HG03439 (cell line): ENCODE measurements around the gene BCL2L11.
A peak's percentile ranks its signal among the peaks of the same experiment; 100 is the strongest.

Experiments used
- ATAC-seq: cut with Tn5 transposase; IDR thresholded peaks from one replicate; pipeline ENCODE4 v1.9.1; 2021; ENCODE audit warnings: mild to moderate bottlenecking, moderate library complexity; ENCODE audit not compliant: unreplicated experiment

BCL2L11 gene

GRCh38 chr2:111117598-111118480, 2.9 kb upstream of the BCL2L11 start:
- no peak for ATAC-seq

GRCh38 chr2:111118481-111118980, 2.2 kb upstream of the BCL2L11 start:
- ATAC-seq, result no peak

GRCh38 chr2:111118981-111119821, 1.5 kb upstream of the BCL2L11 start:
- ATAC-seq, result no peak

DNA sequence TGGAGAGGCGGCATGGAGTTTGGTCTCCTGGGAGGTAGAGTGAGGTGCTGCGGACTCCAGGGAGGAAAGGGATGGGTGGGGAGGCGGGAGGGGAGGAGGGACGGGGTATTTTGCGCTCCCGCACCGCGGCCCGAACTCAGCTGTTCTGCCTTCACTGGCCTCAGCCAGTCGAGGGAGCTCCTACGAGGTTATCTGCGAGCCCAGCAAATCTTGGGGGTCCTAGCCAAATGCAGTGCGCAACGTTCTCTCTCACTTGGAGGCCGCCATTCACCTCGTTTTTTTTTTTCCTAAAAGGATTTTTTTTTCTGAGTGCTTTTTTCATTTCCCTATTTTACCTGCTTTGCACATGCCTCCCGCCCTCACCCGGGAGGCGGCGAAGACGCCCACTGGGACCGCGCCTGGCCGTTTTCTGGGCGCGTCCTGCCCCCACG, 877 bp upstream of the BCL2L11 start:
- peak; percentile 0 for ATAC-seq

GRCh38 chr2:111121028-111121827, 514 bp downstream of the BCL2L11 start:
- peak; percentile 4 for ATAC-seq

DNA sequence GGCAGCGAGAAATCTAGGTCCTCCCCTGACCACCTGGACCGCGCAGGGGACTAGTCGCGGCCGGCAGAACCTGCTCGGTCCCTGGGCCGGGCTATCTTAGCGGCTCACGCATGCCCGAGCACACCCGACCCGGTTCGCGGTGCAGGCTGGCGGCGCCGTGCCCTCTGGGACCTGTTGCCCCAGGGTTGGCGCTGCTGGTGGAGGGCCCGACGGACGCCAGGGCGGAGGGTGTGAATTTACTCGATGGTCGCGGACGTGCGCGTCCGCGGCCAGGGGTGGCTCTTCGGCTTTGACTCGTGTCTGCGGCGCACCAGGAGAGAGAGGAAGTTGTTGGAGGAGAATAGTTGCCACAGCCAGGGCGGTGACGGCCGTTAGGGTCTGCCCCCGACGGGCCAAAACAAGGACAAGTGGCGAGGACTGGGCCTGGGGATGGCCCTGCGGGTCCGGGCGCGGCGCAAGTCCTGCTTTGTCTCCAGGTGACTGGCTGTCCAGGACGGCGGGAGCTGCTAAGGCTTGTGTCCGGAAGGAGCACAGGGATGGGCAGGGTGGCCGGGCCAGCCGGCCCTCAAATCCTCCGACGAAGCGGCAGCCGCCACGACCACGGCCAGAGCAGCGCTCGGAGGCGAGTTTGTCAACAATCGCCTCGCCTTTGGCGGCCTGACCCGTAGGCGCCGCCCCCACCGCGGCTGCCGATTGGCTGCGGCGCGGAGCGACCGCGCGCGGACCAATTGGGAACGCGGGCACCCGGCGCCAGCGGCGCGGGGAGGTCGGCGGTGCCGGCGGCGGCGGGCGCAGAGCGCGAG, 1.3 kb downstream of the BCL2L11 start:
- ATAC-seq, result peak; percentile 48

DNA sequence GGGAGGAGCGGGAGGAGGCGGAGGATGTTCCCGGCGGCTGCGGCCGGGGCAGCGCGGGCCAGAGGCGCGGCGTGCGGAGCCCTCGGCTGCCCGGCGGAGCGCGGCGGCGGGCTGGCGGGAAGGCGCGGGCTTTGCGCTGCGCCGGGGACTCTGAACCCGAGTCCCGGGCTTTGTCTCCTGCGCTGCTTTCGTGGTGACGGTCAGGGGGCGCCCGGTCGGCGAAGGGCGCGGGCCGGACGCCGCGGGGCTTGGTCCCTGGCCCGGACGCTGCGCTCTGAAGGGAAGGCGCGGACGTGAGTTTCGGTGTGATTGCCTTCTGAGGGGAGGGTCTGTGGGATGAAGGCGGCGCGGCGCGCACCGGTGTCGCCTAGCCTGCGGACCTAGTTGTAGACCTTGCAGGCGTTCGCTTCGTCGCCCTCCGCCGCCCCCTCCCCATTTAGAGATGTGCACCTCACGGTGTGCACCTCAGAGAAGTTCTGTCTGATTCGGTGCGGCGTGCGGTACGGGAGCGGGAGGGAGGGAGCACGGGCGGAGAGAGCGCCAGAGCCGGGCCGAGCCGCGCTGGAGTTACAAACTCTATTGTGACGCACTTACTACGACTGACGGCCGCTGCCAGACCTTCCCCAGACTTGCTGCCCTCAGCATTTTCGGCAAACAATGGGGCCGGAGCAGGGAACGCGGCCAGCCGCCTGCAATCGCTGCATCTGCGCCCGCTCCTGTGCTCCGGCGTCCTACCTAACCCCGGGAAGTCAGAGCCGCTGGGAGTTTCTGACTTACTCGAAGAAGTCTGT, 2.1 kb downstream of the BCL2L11 start:
- no peak for ATAC-seq

DNA sequence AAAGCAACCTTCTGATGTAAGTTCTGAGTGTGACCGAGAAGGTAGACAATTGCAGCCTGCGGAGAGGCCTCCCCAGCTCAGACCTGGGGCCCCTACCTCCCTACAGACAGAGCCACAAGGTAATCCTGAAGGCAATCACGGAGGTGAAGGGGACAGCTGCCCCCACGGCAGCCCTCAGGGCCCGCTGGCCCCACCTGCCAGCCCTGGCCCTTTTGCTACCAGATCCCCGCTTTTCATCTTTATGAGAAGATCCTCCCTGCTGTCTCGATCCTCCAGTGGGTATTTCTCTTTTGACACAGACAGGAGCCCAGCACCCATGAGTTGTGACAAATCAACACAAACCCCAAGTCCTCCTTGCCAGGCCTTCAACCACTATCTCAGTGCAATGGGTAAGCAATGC, 3.0 kb downstream of the BCL2L11 start:
- no peak for ATAC-seq

GRCh38 chr2:111126581-111126980, 5.9 kb downstream of the BCL2L11 start:
- ATAC-seq, result no peak

DNA sequence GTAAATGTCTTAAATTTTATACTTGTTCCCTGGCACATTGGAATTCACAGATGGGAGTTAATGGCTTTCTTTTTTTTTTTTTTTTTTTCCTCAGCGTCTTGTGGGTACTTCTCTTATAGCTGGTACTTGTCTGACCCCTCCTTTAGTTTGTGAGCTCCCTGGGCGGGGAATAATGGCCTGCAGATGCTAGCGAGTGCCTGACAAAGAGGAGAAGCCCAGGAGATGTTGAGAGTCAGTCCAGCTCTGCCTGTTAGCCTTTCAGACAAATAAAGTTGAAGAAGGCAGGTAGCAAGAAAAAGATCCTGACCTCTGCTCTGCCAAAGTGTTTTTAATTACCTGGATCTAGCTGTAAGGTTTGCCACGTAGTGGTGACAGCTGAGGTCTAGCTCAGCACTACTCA, 6.6 kb downstream of the BCL2L11 start:
- no peak for ATAC-seq

DNA sequence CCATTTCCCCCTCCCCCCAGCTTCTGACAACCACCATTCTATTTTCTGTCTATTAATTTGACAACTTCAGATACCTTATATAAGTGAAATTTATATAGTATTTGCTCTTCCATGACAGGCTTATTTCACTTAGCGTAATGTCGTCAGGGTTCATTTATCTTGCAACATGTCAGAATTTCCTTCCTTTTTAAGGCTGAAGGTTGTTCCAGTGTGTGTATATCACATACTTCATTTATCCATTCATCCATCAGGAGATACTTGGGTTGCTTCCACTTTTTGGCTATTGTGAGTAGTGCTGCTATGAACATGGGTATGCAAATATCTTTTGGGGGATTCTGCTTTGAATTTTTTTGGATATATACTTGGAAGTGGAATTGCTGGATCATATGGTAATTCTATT, 7.4 kb downstream of the BCL2L11 start:
- ATAC-seq, result no peak

GRCh38 chr2:111133603-111134002, 12.9 kb downstream of the BCL2L11 start:
- no peak for ATAC-seq

- ATAC-seq, result no peak
Measured at GRCh38 chr2:111134055-111134454, 13.3 kb downstream of the BCL2L11 start.

DNA sequence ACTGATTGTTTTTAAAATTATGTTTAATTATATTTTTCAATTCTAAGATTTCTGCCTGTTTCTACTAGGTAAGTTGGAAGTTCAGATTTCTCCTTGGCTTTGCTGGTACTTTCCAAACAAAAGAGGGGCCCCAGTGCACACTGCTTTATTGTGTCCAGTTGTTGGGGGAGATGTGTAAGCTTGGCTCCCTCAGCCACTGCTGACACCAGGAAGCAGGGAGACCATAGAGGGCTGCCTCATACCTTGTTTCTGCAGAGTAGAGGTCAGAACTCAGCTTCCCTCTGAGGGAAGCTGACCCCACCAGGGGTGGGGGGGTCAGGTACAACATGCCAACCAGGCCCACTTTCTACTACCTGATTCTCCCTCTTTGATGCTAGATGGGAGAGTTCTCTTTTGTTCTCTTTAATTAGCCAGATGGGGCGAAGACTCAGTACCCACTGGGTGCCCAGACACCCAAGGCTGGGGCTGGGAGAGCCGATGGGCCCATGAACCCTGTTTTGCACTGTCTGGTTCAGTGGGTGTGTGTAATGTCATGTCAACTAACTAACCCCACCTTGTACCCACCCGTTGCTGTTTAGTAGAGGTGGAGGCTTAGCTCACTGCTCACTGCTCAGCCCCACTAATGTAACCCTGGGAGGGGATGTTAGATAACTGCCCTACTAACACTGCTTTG, 14.7 kb downstream of the BCL2L11 start:
- no peak for ATAC-seq

DNA sequence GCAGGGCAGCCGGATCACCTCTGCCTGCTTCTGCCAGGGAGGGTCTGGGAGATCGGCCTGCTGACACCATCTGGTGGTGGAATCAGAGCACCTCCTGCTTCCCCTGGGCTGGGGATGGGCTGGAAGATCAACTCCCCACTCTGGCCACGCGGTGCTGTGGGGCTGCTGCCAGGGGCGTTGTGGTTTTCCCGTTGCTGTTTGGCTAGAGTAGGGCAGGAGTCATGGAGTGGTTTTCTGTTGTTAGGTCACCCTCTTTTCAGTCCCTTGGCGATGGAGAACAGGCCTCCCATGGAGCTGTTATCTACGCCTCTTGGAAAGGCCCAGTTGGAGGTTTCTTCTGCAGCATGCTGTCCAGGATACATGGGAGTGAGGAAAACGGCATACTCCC, 15.2 kb downstream of the BCL2L11 start:
- no peak for ATAC-seq

- ATAC-seq, result no peak
Measured at GRCh38 chr2:111138839-111139238, 18.1 kb downstream of the BCL2L11 start.

DNA sequence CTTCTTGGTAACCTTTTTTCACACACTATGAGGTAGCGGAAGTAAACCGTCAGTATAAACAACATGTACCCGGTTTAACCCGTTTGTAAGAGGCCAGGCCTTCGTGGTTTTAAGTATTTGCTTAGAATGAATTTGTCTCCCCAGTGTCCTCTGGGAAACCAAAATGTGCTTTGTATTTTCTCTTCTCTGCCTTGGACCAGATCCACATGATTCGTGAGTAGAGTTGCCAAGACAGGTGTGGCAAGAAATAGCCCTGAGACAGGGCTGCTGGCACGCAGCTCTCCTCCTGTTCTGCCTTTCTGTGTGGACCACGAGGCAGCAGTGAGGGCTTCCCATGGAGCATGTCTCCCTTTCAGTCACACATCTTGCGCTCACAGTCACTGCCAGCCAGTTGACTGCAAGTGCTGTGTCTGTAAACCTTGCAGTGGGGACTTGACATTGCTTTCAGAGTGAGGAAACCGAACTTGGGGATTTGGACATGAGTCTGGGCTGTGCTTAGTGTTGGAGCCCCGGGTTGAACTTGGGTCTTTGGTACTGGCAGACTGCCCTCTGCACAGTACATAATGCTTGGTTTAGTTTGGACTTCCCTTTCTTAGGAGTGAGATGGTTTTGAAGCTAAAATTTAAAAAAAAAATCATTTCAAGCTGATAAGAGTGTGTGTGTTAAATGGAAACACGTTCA, 19.1 kb downstream of the BCL2L11 start:
- ATAC-seq, result no peak

DNA sequence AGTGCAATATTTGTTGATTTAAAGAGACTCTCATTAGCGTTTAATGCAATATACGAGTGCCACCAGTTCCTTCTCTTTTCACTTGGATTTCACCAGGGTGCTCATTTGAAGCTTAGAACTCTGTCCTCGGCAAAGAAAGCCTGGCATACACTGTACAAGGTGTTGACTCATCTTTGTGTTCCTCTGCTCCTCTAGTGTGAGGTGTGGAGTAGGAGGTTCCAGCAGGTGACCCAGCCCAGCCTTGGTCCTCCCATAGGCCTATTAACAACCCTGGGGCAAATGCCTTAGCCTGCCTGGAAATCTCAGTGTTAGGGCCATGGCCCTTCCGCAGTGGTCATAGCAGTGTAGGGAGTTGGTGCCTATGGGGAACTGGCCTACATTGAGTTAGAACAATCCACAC, 20.1 kb downstream of the BCL2L11 start:
- no peak for ATAC-seq
